MCF 10A (cell line): ENCODE data around the gene IBA57. TPM values are rescaled to one million over a fixed set of nuclear protein-coding genes. Genes with fewer than 3 reads are reported as not detected.

Experiments used
- BruUV-seq: library from RNA; stranded (reverse); fragments of 400-500 nt; replicated peaks from 2 replicates; lab custom pipeline; 2021; lab: Mats Ljungman, UMichigan
- CTCF ChIA-PET: fragments of 300-600 bp; sonication (Branson Sonifier 250); formaldehyde crosslinking; extraction: SDS; loops from one replicate; lab custom pipeline; 2021; ENCODE audit warnings: antibody characterized with exemption, inconsistent platforms; lab: Yijun Ruan, JAX
- POLR2A ChIA-PET: fragments of 300-600, 350-650 bp; sonication (Branson Sonifier 250); formaldehyde crosslinking; extraction: SDS; loops from one replicate; lab custom pipeline; 2020; ENCODE audit warnings: antibody characterized with exemption, inconsistent platforms; lab: Yijun Ruan, JAX
- DNase-seq: peaks from one replicate; pipeline ENCODE4 v3.0.0-alpha.2; 2018; ENCODE audit not compliant: unreplicated experiment
- H3K27ac Mint-ChIP-seq: one replicate; pipeline ENCODE4 v1.8.0; 2022; ENCODE audit warnings: mild to moderate bottlenecking, low read depth, mixed read lengths; ENCODE audit not compliant: unreplicated experiment
- H3K27me3 Mint-ChIP-seq: one replicate; pipeline ENCODE4 v1.8.0; 2022; ENCODE audit warnings: mixed read lengths; ENCODE audit not compliant: insufficient read depth, unreplicated experiment
- H3K36me3 Mint-ChIP-seq: one replicate; pipeline ENCODE4 v1.8.0; 2022; ENCODE audit warnings: mild to moderate bottlenecking, moderate library complexity, mixed read lengths; ENCODE audit not compliant: insufficient read depth, unreplicated experiment
- H3K4me1 Mint-ChIP-seq: one replicate; pipeline ENCODE4 v1.8.0; 2022; ENCODE audit warnings: mixed read lengths; ENCODE audit not compliant: insufficient read depth, unreplicated experiment
- H3K4me3 Mint-ChIP-seq: one replicate; pipeline ENCODE4 v1.8.0; 2022; ENCODE audit warnings: mild to moderate bottlenecking, moderate library complexity, mixed read lengths; ENCODE audit not compliant: unreplicated experiment
- H3K9me3 Mint-ChIP-seq: one replicate; pipeline ENCODE4 v1.8.0; 2022; ENCODE audit warnings: mixed read lengths; ENCODE audit not compliant: unreplicated experiment
- intact Hi-C: fragments of 100-400 bp; cut with micrococcal nuclease; formaldehyde crosslinking; loops from 2 replicates; pipeline ENCODE4 v1.14.1; 2022
- total RNA-seq: library from RNA; stranded (reverse); gene quantifications from 2 replicates; pipeline ENCODE4 v1.2.3, GENCODE V29; 2022
- TF ChIP-seq, protein P1 (sequence below): fragments of 200-600 bp; IDR thresholded peaks from one replicate; pipeline ENCODE4 v1.8.0; 2022; ENCODE audit warnings: antibody characterized with exemption, mild to moderate bottlenecking; ENCODE audit not compliant: unreplicated experiment

The IBA57 gene
- total RNA-seq, 1 experiment from 2014 or later: 16.5 TPM

DNA sequence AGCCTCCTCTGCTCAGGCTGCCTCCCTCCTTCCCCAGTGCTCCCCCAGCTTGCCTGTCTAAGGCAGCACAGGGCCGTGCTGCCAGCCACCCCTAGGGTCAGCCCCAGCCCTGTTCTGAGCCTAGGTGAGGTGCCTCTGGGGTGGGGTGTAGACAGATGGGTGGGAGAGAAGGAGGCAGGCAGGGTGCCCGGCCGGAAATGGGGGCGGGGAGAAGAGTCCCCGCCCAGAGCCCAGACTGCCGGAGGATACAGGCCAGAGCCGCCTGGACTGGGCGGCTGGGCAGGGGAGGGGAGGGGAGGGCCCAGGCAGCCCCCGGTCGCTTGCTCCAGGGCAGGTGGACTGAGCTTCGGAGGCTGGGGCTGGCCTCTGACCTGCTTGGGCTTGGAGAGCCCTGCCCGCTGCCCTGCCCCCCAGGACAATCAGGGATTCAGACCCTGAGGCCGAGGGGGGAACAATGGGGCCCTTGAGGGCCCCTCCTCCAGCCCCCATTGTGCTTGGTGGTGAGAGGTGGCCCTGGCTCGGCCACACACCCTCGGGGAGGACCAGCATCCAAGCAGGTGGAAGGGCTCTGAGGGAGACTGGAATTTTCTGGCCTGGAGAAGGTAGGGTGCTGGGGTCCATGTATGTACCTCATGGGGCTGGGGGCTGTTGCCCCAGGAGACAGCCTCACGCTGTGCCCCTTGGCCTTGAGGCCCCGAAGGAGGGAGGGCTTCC lies 16.0 kb upstream of the IBA57 start, which contains the start of gene GJC2:
Gene GJC2 (plus strand): TSS at position 525 of the 714 bp plus-strand sequence. CDS start 7,829 bp downstream, outside the sequence.
- Mint-ChIP-seq H3K27ac (peak within 1 kb of the TSS; percentile 83), H3K36me3 (peaks cover 38% of the 10 kb centered on the region), H3K4me1 (peaks cover 36% of the 10 kb centered on the region), H3K4me3 (peak within 1 kb of the TSS; percentile 44), H3K27me3 (no peaks in the 10 kb centered on the region), H3K9me3 (no peaks in the 10 kb centered on the region)
- DNase-seq: peak; percentile 71
- TF ChIP-seq, protein P1, sequence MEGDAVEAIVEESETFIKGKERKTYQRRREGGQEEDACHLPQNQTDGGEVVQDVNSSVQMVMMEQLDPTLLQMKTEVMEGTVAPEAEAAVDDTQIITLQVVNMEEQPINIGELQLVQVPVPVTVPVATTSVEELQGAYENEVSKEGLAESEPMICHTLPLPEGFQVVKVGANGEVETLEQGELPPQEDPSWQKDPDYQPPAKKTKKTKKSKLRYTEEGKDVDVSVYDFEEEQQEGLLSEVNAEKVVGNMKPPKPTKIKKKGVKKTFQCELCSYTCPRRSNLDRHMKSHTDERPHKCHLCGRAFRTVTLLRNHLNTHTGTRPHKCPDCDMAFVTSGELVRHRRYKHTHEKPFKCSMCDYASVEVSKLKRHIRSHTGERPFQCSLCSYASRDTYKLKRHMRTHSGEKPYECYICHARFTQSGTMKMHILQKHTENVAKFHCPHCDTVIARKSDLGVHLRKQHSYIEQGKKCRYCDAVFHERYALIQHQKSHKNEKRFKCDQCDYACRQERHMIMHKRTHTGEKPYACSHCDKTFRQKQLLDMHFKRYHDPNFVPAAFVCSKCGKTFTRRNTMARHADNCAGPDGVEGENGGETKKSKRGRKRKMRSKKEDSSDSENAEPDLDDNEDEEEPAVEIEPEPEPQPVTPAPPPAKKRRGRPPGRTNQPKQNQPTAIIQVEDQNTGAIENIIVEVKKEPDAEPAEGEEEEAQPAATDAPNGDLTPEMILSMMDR: no peak
- ChIA-PET POLR2A (interaction anchor here (7.8 to 8.9 kb wide), 2 partner anchors 8 to 15 kb away, joined by 76 to 137 read pairs; partner anchors contain the start of genes GUK1 and IBA57), CTCF (interaction anchor here (1.1 to 5.9 kb wide), 3 partner anchors 16 to 48 kb away, joined by 4 to 63 read pairs (median 17); partner anchors contain the start of gene IBA57)
- no TSS peak for BruUV-seq
- intact Hi-C loops: loop anchor here (1.0 kb wide), 1 partner anchor 14 kb away; no protein-coding TSS in a partner anchor

GRCh38 chr1:228150120-228150460 lies 15.5 kb upstream of the IBA57 start:
- POLR2A ChIA-PET: interaction anchor here (0.6 to 8.9 kb wide), 5 partner anchors 9 to 350 kb away, joined by 3 to 137 read pairs (median 4); partner anchors contain the start of genes ARF1, GUK1 and IBA57

DNA sequence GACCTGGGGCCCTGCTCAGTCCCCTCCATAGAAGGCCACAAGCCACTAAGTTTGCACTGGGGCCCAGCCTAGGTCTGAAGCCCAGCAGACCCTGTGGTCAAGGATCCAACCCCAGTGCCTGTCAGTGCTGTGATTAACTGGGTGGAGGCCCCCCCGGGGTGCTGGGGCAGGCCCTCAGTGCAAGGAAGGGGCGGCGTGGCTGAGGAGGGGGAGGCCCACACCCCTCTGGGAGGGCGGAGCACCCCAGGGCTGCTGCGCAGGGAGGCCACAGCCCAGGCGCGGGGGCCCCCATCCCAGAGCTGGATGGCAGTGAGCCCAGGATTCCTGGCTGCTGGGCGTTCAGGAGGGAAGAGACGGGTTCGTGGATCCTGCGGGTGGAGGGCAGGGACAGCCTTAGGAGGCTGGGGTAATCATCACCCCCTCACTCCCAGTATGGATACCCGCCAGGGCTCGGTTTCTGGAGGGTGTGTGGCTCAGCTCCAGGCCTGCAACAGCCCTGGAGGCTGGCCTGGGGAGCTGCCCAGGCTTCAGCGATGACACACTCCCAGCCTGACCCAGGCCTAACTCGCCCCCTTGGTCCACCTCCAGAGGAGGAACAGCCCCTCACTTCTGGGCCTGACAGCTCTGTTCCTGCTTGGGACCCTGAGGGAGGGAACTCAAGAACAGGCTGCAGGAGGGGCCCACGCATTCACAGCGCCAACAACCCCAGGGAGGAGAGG lies 15.0 kb upstream of the IBA57 start:
- peak overlapping the region; percentile 44 for H3K4me3 Mint-ChIP-seq
- intact Hi-C loops: no loop called here
- H3K27ac Mint-ChIP-seq: peak overlapping the region; percentile 83
- H3K36me3 Mint-ChIP-seq: peaks cover 38% of the 10 kb centered on the region
- DNase-seq: peak; percentile 67
- peaks cover 47% of the 10 kb centered on the region for H3K4me1 Mint-ChIP-seq
- ChIA-PET CTCF (interaction anchor here (0.8 to 5.9 kb wide), 6 partner anchors 8 to 152 kb away, joined by 3 to 63 read pairs (median 4); partner anchors contain the start of genes GUK1 and IBA57), POLR2A (interaction anchor here (0.5 to 8.9 kb wide), 6 partner anchors 9 to 349 kb away, joined by 3 to 137 read pairs (median 4); partner anchors contain the start of genes ARF1, GUK1 and IBA57)
- no peaks in the 10 kb centered on the region for H3K9me3 Mint-ChIP-seq
- BruUV-seq: no TSS peak
- TF ChIP-seq, protein P1: no peak
- H3K27me3 Mint-ChIP-seq: no peaks in the 10 kb centered on the region

More at GRCh38 chr1:228150120-228150460, 15.5 kb upstream of the IBA57 start:
- H3K36me3 Mint-ChIP-seq: peaks cover 38% of the 10 kb centered on the region
- TF ChIP-seq, protein P1: no peak
- DNase-seq: no peak
- BruUV-seq: no TSS peak
- H3K4me1 Mint-ChIP-seq: peaks cover 41% of the 10 kb centered on the region
- peak overlapping the region; percentile 44 for H3K4me3 Mint-ChIP-seq
- peak overlapping the region; percentile 83 for H3K27ac Mint-ChIP-seq
- CTCF ChIA-PET: interaction anchor here (1.1 to 5.9 kb wide), 2 partner anchors 15 to 48 kb away, joined by 4 to 63 read pairs; partner anchors contain the start of gene IBA57
- intact Hi-C loops: no loop called here
- no peaks in the 10 kb centered on the region for H3K27me3 Mint-ChIP-seq
- H3K9me3 Mint-ChIP-seq: no peaks in the 10 kb centered on the region
